SU-DHL-6 (cell line): Measurements from ENCODE around the gene TFIP11.

Experiments
- H2AFZ ChIP-seq: fragments of 200-600 bp; sonication (generic); 2 replicates; pipeline ENCODE4 v1.6.1; 2014; ENCODE audit warnings: low read depth, mild to moderate bottlenecking, moderate library complexity, mixed read lengths, antibody characterized with exemption, low read length; ENCODE audit not compliant: severe bottlenecking
- H3F3A ChIP-seq: fragments of 200-600 bp; shearing (Covaris generic); 2 replicates; pipeline ENCODE4 v1.6.0; 2016; ENCODE audit warnings: antibody characterized with exemption, mild to moderate bottlenecking; ENCODE audit not compliant: insufficient read depth
- H3K27ac ChIP-seq: fragments of 200-600 bp; sonication (generic); 2 replicates; pipeline ENCODE4 v1.5.1; 2016; ENCODE audit warnings: low read depth, mild to moderate bottlenecking, low read length, moderate library complexity, mixed read lengths
- H3K27me3 ChIP-seq: fragments of 200-600 bp; sonication (generic), shearing (Covaris generic); 2 replicates; pipeline ENCODE4 v1.6.0; 2014; ENCODE audit warnings: mild to moderate bottlenecking, low read length
- H3K36me3 ChIP-seq: fragments of 200-600 bp; sonication (generic); 2 replicates; pipeline ENCODE4 v1.6.1; 2014; ENCODE audit warnings: mild to moderate bottlenecking, low read length, mixed read lengths
- H3K4me2 ChIP-seq: fragments of 300-600, 200-600 bp; shearing (Covaris generic), sonication (generic); 2 replicates; pipeline ENCODE4 v1.6.0; 2014; ENCODE audit warnings: low read length, low read depth, mild to moderate bottlenecking; ENCODE audit not compliant: poor library complexity, severe bottlenecking
- H3K4me3 ChIP-seq: fragments of 200-600 bp; sonication (generic); 2 replicates; pipeline ENCODE4 v1.5.1; 2014; ENCODE audit warnings: antibody characterized with exemption, low read length, mild to moderate bottlenecking, mixed read lengths; ENCODE audit not compliant: insufficient read depth, poor library complexity, severe bottlenecking
- H3K79me2 ChIP-seq: fragments of 200-600 bp; sonication (generic); 2 replicates; pipeline ENCODE4 v1.6.1; 2014; ENCODE audit warnings: mild to moderate bottlenecking, low read length, moderate library complexity; ENCODE audit not compliant: insufficient read depth
- H3K9ac ChIP-seq: fragments of 200-600 bp; sonication (generic); 2 replicates; pipeline ENCODE4 v1.7.0; 2014; ENCODE audit warnings: mild to moderate bottlenecking, low read length
- H3K9me2 ChIP-seq: fragments of 200-600 bp; sonication (generic); replicated peaks from 2 replicates; pipeline ENCODE4 v1.6.1; 2014; ENCODE audit warnings: low read length; ENCODE audit not compliant: insufficient read depth
- H3K9me3 ChIP-seq: fragments of 200-600 bp; sonication (generic); 2 replicates; pipeline ENCODE4 v1.6.1; 2014; ENCODE audit warnings: low read length, mixed read lengths; ENCODE audit not compliant: insufficient read depth
- H4K20me1 ChIP-seq: fragments of 200-600 bp; sonication (generic); 2 replicates; pipeline ENCODE4 v1.6.1; 2014; ENCODE audit warnings: low read depth, mild to moderate bottlenecking, antibody characterized with exemption, low read length, moderate library complexity, mixed read lengths
- EZH2phosphoT487 ChIP-seq: fragments of 200-600 bp; sonication (generic), shearing (Covaris generic); conservative IDR thresholded peaks from 2 replicates; pipeline ENCODE4 v1.6.1; 2018; ENCODE audit warnings: mild to moderate bottlenecking, antibody characterized with exemption, low read length, moderate library complexity, mixed read lengths
- TF ChIP-seq, protein P1 (sequence below): fragments of 200-600 bp; sonication (generic); IDR thresholded peaks from one replicate; pipeline ENCODE4 v1.5.1; 2017; ENCODE audit warnings: antibody characterized with exemption, mild to moderate bottlenecking, low read length, moderate library complexity; ENCODE audit not compliant: insufficient read depth, poor library complexity, severe bottlenecking

Gene TFIP11

DNA sequence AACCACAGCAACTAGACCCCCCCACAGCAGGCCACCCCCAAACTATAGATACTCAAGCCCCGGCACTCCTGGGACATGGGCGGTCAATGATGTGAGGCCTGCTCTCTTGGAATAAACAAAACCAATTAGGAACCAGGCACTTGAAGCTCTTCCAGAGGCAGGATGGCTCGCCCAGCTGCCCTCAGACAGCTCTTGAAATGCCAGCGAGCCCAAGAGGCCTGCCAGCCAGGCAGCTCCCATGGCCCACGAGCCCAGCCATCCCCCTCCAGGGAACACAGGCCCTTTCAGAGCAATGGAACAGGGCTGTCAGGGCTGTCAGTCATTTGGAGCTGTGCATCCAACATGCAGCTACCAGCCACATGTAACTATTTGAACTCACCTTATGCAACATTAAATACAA lies 34.0 kb upstream of the TFIP11 start:
- H3K27me3 ChIP-seq: no peaks in the 10 kb centered on the region
- H3K27ac ChIP-seq: no peak overlapping the region
- no peaks in the 10 kb centered on the region for H3K79me2 ChIP-seq
- H4K20me1 ChIP-seq: no peaks in the 10 kb centered on the region
- H2AFZ ChIP-seq: no peak overlapping the region
- H3K4me3 ChIP-seq: no peak overlapping the region
- H3K9ac ChIP-seq: no peak overlapping the region
- H3K9me2 ChIP-seq: no peaks in the 10 kb centered on the region
- no peaks in the 10 kb centered on the region for H3F3A ChIP-seq
- no peaks in the 10 kb centered on the region for H3K9me3 ChIP-seq
- no peaks in the 10 kb centered on the region for H3K36me3 ChIP-seq
- TF ChIP-seq, protein P1, sequence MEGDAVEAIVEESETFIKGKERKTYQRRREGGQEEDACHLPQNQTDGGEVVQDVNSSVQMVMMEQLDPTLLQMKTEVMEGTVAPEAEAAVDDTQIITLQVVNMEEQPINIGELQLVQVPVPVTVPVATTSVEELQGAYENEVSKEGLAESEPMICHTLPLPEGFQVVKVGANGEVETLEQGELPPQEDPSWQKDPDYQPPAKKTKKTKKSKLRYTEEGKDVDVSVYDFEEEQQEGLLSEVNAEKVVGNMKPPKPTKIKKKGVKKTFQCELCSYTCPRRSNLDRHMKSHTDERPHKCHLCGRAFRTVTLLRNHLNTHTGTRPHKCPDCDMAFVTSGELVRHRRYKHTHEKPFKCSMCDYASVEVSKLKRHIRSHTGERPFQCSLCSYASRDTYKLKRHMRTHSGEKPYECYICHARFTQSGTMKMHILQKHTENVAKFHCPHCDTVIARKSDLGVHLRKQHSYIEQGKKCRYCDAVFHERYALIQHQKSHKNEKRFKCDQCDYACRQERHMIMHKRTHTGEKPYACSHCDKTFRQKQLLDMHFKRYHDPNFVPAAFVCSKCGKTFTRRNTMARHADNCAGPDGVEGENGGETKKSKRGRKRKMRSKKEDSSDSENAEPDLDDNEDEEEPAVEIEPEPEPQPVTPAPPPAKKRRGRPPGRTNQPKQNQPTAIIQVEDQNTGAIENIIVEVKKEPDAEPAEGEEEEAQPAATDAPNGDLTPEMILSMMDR: no peak
- no peak for TF ChIP-seq EZH2phosphoT487
- H3K4me2 ChIP-seq: no peak overlapping the region

DNA sequence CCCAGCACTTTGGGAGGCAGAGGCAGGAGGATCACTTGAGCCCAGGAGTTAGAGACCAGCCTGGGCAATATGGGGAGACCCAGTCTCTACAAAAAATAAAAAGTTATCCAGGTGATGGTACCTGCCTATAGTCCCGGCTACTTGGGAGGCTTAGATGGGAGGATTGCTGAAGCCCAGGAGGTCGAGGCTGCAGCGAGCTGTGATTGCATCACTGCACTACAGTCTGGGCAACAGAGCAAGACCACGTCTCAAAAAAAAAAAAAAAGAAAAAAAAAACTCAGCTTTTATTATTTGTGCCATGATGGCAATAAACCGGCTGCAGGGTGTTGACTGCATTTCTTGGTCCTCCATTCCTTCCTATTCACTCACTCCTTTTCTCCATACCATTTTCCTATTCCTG lies 33.6 kb upstream of the TFIP11 start:
- Histone ChIP-seq H4K20me1 (no peaks in the 10 kb centered on the region), H3K9me3 (no peaks in the 10 kb centered on the region), H3K4me2 (no peak overlapping the region), H3K9ac (no peak overlapping the region), H3K36me3 (no peaks in the 10 kb centered on the region), H3K27me3 (no peaks in the 10 kb centered on the region), H3K9me2 (no peaks in the 10 kb centered on the region), H3F3A (no peaks in the 10 kb centered on the region), H2AFZ (no peak overlapping the region), H3K79me2 (no peaks in the 10 kb centered on the region), H3K4me3 (no peak overlapping the region), H3K27ac (no peak overlapping the region)
- TF ChIP-seq, protein P1: no peak
- no peak for TF ChIP-seq EZH2phosphoT487

DNA sequence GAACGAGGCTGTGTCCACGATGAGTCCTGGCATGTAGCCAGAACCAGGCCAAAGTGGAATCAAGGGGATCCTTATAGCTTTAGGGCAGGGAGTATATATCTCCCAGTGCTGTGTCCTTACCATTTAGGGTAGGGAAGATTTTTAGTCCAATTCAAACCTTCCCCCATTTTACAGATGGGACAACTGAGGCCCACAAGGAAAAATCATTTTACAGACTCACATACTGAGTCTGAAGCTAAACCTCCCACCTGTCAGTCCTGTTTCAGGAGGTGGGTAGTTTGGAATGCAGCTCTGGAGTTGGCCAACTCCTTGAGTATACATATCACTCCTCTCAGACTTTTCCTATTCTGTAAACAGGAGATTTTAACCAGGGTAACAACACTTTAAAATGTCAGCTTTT lies 33.1 kb upstream of the TFIP11 start:
- Histone ChIP-seq H3K9me2 (no peaks in the 10 kb centered on the region), H2AFZ (no peak overlapping the region), H3K27me3 (no peaks in the 10 kb centered on the region), H3F3A (no peaks in the 10 kb centered on the region), H3K4me2 (no peak overlapping the region), H3K9me3 (no peaks in the 10 kb centered on the region), H3K79me2 (no peaks in the 10 kb centered on the region), H4K20me1 (no peaks in the 10 kb centered on the region), H3K4me3 (no peak overlapping the region), H3K36me3 (no peaks in the 10 kb centered on the region), H3K9ac (no peak overlapping the region), H3K27ac (no peak overlapping the region)
- TF ChIP-seq EZH2phosphoT487: no peak
- TF ChIP-seq, protein P1: no peak
